Large intestine (tissue), 3 donors: ENCODE data around the gene AGAP1. TPM values are rescaled to one million over a fixed set of nuclear protein-coding genes. Genes with fewer than 3 reads are reported as not detected.

Experiments
- DNase-seq, 2 donors: peaks; one replicate each; pipeline versions ENCODE4 v3.0.0 to v3.0.0-alpha.2; 2013
- H3K27ac ChIP-seq: one replicate; pipeline ENCODE4 v1.5.1; 2013; ENCODE audit warnings: low read length
- H3K27me3 ChIP-seq: 2 replicates; pipeline ENCODE4 v1.6.1; 2013; ENCODE audit warnings: low read length; ENCODE audit not compliant: control insufficient read depth, insufficient read depth
- H3K36me3 ChIP-seq: 2 replicates; pipeline ENCODE4 v1.6.1; 2013; ENCODE audit warnings: low read length; ENCODE audit not compliant: control insufficient read depth, insufficient read depth
- H3K4me1 ChIP-seq: one replicate; pipeline ENCODE4 v1.6.1; 2013; ENCODE audit warnings: low read length; ENCODE audit not compliant: control insufficient read depth, insufficient read depth
- H3K4me3 ChIP-seq: one replicate; pipeline ENCODE4 v1.5.1; 2013; ENCODE audit warnings: low read length
- H3K9me3 ChIP-seq: one replicate; pipeline ENCODE4 v1.6.1; 2013; ENCODE audit warnings: mild to moderate bottlenecking, low read depth, low read length, moderate library complexity; ENCODE audit not compliant: control insufficient read depth
- WGBS: methylation state at CpG from one replicate; pipeline ENCODE4 v1.1.5; 2013; ENCODE audit warnings: low lambda C conversion rate; ENCODE audit not compliant: insufficient coverage; 5-methylcytosine and 5-hydroxymethylcytosine counted together
- polyA plus RNA-seq: library from polyadenylated mRNA; unstranded; fragments of 120-200 nt; gene quantifications from one replicate; pipeline ENCODE4 v1.2.1, GENCODE V29; 2013

AGAP1 gene
- polyA plus RNA-seq, 1 donor = 18.0 TPM

DNA sequence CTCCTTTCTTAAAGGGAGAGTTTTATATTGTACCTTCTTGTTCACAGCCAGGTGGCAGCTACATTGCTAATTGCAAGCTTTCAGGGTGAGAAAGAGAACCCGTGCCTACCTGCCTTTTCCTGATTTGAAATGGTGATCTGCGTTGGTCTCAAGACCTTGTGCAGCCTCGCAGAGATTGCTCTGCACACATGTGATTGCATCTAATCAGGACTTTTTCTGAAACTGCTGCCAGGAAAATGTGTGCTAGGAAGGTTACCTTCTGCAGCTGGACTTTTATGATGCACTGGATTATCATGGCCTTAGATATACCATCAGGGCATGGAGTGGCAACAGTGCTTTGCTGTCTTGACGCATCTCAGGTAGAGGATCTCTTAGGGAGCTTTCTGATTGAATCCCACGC, 45.1 kb downstream of the AGAP1 start:
- WGBS = no CpG with 5 or more reads among the region's 5 CpGs
- no peaks in the 10 kb centered on the region for H3K36me3 ChIP-seq
- H3K27me3 ChIP-seq = no peaks in the 10 kb centered on the region
- peaks cover 24% of the 10 kb centered on the region for H3K4me1 ChIP-seq
- peak in 1 of 2 donors; percentile 54 for DNase-seq
- no peak overlapping the region for H3K4me3 ChIP-seq
- H3K9me3 ChIP-seq = peaks cover 2% of the 10 kb centered on the region
- no peak overlapping the region for H3K27ac ChIP-seq

DNA sequence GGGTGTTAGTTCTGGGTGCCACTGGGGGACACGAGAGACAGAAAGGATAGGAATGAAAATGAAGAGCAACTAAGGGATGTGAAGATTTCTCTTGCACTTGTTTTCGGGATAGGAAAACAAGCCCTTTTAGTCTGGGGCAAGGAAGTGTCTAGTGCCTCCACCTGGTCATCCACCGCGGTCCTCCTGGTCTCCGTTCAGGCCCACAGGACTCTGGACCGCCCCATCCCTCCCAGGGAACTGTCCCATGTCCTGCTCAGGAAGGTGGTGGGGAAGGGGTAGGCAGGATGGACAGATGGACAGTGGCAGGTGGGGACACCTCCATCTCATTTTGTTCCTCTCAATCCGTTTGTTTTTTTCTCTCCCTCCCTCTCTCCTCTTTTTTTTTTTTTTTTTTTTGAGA, 45.9 kb downstream of the AGAP1 start:
- H3K4me3 ChIP-seq = no peak overlapping the region
- DNase-seq = no peak
- H3K4me1 ChIP-seq = peaks cover 24% of the 10 kb centered on the region
- H3K27me3 ChIP-seq = no peaks in the 10 kb centered on the region
- peaks cover 2% of the 10 kb centered on the region for H3K9me3 ChIP-seq
- WGBS = 100% methylated on average over 1 of the region's 7 CpGs
- H3K36me3 ChIP-seq = no peaks in the 10 kb centered on the region
- H3K27ac ChIP-seq = no peak overlapping the region

- peak; percentile 19 to 59 for DNase-seq
- H3K27ac ChIP-seq = no peak overlapping the region
- no peaks in the 10 kb centered on the region for H3K27me3 ChIP-seq
- peaks cover 24% of the 10 kb centered on the region for H3K4me1 ChIP-seq
- H3K4me3 ChIP-seq = no peak overlapping the region
- no peaks in the 10 kb centered on the region for H3K9me3 ChIP-seq
- no peaks in the 10 kb centered on the region for H3K36me3 ChIP-seq
- 52% methylated on average over 2 of the region's 5 CpGs for WGBS
These were observed 47.2 kb downstream of the AGAP1 start for GRCh38 chr2:235541016-235541415.

- 67% methylated on average over 1 of the region's 11 CpGs for WGBS
- Histone ChIP-seq H3K4me3 (no peak overlapping the region), H3K36me3 (no peaks in the 10 kb centered on the region), H3K9me3 (no peaks in the 10 kb centered on the region), H3K27me3 (no peaks in the 10 kb centered on the region), H3K27ac (peak overlapping the region; percentile 39), H3K4me1 (peaks cover 24% of the 10 kb centered on the region)
- DNase-seq = peak; percentile 52 to 84
These were observed 48.2 kb downstream of the AGAP1 start for GRCh38 chr2:235541838-235542549.

GRCh38 chr2:235542733-235543127, 48.9 kb downstream of the AGAP1 start:
- no CpG with 5 or more reads among the region's 10 CpGs for WGBS
- Histone ChIP-seq H3K27me3 (no peaks in the 10 kb centered on the region), H3K27ac (no peak overlapping the region), H3K36me3 (no peaks in the 10 kb centered on the region), H3K4me1 (peaks cover 24% of the 10 kb centered on the region), H3K4me3 (no peak overlapping the region), H3K9me3 (no peaks in the 10 kb centered on the region)
- DNase-seq = peak; percentile 23 to 66

DNA sequence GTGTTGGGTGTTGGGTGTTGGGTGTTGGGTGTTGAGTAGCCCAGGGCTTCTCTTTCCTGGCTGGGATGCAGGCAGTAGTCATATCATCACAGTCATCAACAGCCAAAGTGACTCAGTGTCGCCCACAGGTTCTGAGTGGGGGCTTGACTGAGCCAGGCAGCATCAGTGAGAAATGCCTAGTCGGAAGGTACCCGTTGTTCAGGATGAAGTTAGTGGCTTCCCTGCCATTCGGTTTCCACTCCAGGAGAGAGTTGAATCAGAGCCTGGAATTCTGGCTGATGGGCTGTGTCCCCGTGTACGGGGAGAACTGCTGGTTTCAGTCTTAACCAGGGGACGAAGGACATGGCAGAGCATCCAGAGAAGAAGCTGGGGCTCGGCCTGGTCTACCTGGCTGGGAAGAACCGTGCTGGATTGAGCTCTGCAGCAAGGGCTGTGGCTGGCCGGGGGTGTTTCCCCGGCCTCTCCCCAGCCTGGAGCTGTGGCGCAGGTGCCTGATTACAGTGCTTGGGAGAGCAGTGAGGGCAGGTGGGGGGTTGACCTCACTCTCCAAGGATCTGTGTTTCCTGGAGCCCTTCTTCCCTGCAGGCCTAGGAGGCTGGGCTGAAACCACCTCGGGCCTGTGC, 49.4 kb downstream of the AGAP1 start:
- no peak for DNase-seq
- no peaks in the 10 kb centered on the region for H3K9me3 ChIP-seq
- H3K27me3 ChIP-seq = no peaks in the 10 kb centered on the region
- H3K4me3 ChIP-seq = no peak overlapping the region
- no peaks in the 10 kb centered on the region for H3K36me3 ChIP-seq
- no CpG with 5 or more reads among the region's 13 CpGs for WGBS
- H3K4me1 ChIP-seq = peaks cover 23% of the 10 kb centered on the region
- no peak overlapping the region for H3K27ac ChIP-seq

DNA sequence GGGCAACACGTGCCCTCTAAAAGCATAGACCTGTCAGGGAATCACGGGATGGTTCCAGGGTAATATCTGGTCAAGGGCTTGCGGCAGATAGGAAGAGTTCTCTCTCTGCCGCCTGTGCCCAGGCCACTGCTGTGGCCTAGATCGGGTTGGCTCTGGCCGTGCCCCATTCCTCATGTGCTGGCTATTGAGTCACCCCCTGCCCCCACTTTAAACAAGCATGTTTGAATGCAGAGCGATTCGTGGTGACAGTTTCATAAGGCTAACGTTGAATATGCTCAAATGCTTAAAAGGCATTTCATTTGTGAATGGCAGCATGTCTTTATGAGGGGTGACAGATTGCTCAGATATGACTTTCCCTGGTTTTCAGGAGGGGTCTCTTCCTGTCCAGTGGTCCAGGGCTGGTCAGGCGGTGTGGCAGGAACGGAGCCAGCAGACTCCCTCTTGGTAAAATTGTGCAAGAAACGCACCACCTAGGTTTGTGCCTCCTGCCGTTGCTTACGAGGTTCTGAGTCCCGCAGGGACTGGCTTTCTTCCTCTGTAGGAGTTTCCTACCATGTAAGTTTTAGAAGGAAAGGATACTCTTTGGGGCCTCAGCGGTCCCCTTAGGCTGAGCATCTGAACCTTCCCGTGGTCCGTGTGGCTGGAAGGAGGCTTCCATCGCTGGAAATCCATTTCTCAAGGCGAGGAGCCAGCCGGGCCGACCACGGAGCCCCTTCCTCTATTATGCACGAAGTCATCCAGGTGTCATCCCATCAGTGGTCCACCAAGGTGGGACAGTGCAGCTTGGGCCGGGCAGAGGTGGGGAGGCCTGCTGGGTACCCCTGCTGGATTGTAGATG, 50.2 kb downstream of the AGAP1 start:
- Histone ChIP-seq H3K4me3 (no peak overlapping the region), H3K36me3 (no peaks in the 10 kb centered on the region), H3K4me1 (peaks cover 16% of the 10 kb centered on the region), H3K27ac (no peak overlapping the region), H3K9me3 (no peaks in the 10 kb centered on the region), H3K27me3 (no peaks in the 10 kb centered on the region)
- no CpG with 5 or more reads among the region's 25 CpGs for WGBS
- DNase-seq = no peak

GRCh38 chr2:235544689-235544969, 50.8 kb downstream of the AGAP1 start:
- H3K27ac ChIP-seq = no peak overlapping the region
- no peaks in the 10 kb centered on the region for H3K9me3 ChIP-seq
- no peak for DNase-seq
- peaks cover 14% of the 10 kb centered on the region for H3K4me1 ChIP-seq
- no peak overlapping the region for H3K4me3 ChIP-seq
- no peaks in the 10 kb centered on the region for H3K27me3 ChIP-seq
- 70% methylated on average over 2 of the region's 5 CpGs for WGBS
- no peaks in the 10 kb centered on the region for H3K36me3 ChIP-seq

GRCh38 chr2:235545339-235546150, 51.7 kb downstream of the AGAP1 start:
- Histone ChIP-seq H3K27me3 (no peaks in the 10 kb centered on the region), H3K4me3 (no peak overlapping the region), H3K9me3 (no peaks in the 10 kb centered on the region), H3K27ac (no peak overlapping the region), H3K4me1 (peaks cover 12% of the 10 kb centered on the region), H3K36me3 (peaks cover 2% of the 10 kb centered on the region)
- WGBS = no CpG with 5 or more reads among the region's 11 CpGs
- DNase-seq = no peak

GRCh38 chr2:235546151-235546435, 52.2 kb downstream of the AGAP1 start:
- DNase-seq = no peak
- Histone ChIP-seq H3K4me3 (no peak overlapping the region), H3K27ac (no peak overlapping the region), H3K36me3 (peaks cover 2% of the 10 kb centered on the region), H3K4me1 (peaks cover 8% of the 10 kb centered on the region), H3K27me3 (no peaks in the 10 kb centered on the region), H3K9me3 (no peaks in the 10 kb centered on the region)
- no CpG with 5 or more reads among the region's 3 CpGs for WGBS
